Right forelimb (tissue), 1 donor: ENCODE data around the gene TDG.
A peak's percentile ranks its signal among the peaks of the same experiment; 100 is the strongest.
"Not testable (repeated sequence)": the region's sequence is repeated elsewhere in the genome, so short reads cannot be mapped to it uniquely, and the experiment has no call there.

Experiments used
- DNase-seq: peaks from one replicate; pipeline ENCODE4 v3.0.0-alpha.2; 2018

TDG gene

DNA sequence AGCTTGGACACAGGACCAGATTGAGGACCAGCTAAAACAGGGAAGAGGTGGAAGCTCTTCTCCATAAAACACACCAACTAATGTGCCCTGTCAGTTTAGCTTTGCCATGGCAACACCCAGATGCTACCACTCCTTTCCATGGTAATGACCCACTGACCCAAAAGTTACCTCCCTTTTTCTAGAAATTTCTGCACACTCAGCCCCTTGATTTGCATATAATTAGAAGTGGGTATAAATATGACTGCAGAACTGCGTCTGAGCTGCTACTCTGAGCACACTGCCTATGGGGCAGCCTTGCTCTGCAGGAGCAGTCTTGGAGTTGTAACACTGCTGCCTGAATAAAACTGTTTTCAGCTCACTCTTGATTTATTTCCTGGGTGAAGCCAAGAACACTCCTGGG lies 3.2 kb upstream of the TDG start:
- no peak for DNase-seq

DNA sequence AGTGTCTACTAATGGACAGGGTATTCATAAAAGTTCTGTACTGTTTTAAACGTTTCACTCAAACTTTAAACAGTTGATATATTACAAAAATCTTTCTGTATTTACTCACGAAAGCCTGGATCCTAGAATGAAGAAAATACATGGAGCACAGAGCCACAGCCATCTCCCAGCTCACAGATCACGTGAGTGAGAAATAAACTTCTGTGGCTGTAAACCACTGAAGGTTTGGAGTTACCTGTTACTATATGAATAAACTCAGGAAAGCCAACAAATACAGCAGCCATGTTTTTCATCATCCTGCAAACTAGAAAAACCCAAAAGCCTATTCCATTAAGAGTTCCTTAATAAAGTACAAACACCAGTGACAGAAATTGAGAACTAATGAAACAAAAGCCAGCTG lies 867 bp upstream of the TDG start:
- no peak for DNase-seq

DNA sequence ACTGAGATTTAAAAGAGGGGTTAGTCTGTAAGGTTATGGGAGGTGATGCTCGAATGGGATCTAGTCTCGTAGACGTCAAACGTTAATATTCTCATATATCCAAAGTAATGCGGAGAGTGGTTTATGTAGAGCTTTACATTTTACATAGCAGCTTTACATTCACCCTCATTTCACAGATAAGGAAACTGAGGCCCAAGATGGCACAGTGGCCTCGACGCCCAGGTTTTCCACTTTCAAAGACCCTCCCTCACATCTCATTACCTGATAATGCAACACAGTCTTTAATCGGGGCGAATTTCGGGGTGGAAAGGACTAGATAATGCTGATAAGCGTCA lies 450 bp upstream of the TDG start:
- no peak for DNase-seq

DNA sequence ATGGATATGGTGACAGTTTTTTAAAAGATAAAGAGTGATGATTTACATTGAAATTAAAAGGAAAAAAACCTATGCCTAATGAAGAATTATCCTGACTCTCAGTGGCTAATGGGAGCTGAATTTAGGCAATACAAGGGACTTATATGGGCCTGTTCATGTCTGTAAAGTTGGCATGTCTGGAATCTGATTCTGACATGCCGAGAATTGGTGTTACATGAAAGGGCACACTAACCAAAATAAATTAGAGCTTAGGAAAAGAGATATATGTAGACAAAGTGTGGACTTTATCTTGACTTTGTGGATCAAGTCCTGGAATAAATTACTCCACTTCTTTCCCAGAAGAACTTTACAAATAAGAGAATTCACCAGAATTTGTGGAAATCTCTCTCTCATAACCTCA lies 1.1 kb downstream of the TDG start:
- DNase-seq, result no peak

DNA sequence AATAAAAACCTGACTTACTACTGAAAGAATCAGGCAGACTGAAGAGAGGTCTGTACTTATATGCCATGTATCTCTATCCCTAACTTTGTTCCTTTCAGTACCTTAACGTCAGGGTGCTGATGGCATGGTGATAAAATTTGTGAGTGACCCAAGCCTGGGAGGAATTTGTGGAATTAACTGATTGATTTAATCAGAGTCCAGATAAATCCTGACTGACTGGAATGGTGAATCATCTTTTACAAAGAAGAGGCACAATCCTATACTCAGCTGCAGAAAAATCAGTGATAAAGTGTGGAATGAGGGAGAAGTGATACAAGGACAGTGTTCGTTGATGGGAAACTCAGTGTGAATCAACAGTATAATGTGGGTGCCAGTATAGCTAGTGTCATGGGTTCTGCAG lies 3.7 kb downstream of the TDG start:
- DNase-seq, result no peak

DNA sequence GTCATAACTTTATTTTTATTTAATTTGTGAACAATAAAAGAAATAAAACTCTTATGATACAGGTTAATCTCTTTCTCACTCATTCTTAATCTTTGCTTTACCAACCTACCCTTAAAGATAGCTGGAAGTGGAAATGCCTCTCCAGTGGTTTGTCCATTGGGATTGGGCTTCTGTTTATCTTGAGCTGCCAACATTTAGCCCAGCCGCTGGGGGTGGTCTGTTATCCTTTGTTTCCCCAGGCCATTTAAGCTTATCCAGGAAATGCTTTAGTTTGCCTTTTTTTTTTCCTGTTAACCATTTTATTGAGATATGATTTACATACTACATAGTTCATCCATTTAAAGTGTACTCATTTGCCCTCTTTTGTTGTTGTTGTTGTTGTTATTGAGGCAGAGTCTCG lies 8.2 kb downstream of the TDG start:
- DNase-seq, result no peak

DNA sequence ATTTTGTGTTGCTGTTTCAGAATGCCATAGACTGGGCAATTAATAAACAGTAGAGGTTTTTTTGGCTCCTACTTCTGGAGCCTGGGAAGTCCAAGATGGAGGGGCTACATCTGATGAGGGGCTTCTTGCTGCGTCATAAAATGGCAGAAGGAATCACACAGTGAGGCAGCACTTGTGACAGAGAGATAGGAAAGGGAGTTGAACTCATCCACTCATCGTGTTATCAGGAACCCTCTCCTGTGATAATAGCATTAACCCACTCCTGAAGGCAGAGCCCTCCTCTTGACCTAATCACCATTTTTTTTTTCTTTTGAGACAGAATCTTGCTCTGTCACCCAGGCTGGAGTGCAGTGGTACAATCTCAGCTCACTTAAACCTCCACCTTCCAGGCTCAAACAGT lies 9.7 kb downstream of the TDG start:
- DNase-seq, result no peak

DNA sequence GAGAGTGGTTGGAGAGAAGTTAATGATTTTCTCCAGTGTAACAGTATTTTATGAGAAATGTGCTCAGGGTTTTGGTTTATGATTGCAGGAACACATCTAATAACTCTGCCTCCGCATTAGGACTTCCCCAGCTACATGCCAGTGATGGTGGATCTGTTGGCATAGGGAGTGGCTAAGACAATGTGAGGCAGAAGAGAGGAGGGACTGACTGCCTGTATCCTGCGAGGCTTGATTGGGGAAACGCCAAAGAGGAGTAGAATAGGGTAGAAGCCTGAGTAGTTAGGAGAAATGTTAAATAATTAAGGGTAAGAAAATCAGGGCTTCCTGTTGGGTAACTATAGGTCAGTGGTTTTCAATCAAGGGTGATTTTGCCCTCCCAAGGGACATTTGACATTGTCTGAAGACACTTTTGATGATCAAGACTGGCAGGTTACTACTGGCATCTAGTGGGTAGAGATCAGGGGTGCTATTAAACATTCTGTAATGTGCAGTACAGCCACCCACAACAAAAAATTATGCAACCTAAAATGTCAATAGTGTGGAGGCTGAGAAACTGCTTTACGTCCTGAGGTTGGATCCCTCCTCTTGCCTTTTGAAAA lies 12.8 kb downstream of the TDG start:
- no peak for DNase-seq

DNA sequence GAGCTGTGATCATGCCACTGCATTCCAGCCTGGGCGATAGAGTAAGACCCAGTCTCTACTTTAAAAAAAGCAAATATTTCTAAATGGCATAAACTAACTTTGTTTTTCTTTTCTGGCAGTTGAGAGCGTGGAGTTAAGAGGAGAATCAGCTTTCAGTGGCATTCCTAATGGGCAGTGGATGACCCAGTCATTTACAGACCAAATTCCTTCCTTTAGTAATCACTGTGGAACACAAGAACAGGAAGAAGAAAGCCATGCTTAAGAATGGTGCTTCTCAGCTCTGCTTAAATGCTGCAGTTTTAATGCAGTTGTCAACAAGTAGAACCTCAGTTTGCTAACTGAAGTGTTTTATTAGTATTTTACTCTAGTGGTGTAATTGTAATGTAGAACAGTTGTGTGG lies 21.2 kb downstream of the TDG start:
- no peak for DNase-seq

DNA sequence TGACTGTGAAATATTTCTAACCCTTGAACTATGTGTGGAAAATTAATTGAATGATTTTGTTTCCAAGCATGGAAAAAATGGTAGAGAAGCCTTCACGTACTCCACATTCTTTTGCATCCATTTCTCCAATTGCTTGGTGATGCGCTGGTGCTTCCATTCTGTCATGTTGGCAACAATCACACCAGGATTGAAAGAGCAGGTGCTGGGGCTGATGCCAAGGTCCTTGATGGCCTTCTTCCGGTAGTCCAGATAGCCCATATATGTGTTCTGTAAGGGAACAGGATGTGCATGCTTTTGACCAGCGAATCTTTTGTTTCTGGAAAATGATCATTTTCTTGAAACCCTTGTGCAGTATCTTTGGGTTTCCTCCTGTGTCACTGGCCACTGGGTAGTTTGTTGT lies 28.6 kb downstream of the TDG start:
- no peak for DNase-seq

DNA sequence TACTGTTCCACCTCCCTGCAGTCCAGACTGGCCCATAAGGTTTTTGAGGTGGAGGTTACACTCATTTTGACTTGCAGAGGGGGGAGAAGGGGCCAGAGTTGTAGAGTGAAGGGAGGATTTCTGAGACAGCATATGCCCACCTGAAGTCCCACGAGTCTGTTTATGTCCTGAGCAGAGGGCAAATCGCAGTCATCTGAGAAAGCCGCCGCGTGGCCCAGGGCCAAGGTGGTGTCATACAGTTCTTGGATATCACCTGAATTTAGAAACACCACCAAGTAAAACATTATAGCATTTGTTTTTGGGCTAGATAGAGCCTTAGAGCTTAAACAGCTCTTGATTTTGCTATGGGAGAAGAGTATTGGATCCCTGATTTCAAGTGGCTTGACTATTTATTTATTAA lies 30.9 kb downstream of the TDG start:
- DNase-seq, result no peak

DNA sequence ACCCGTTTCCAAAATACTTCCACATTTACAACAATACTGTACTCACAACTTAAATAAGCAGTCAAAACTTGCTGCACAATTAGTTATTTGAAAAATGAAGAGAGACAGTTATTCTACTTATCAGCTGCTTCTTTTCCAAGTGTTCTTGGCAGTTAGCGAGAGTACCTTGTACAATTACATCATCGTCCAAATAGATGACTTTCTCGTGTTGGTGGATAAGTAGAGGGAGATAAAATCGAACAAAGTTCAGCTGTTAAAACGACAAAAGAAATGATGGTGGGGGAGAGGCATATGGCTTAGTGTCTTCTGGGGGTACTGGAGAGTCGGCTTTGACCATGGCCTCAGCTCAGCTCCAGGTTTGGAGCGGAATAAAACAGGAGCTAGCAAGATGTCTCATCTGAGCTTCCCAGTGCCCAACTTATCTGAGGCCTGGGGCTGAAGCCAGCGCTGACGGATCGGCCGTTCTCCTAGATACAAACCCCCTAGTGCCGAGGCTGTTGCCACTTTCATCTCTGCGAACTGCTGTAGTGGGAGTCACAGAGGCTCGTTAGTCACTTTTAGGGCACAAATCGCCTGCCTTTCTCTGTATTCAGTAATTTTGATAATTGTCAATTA lies 31.7 kb downstream of the TDG start:
- no peak for DNase-seq

DNA sequence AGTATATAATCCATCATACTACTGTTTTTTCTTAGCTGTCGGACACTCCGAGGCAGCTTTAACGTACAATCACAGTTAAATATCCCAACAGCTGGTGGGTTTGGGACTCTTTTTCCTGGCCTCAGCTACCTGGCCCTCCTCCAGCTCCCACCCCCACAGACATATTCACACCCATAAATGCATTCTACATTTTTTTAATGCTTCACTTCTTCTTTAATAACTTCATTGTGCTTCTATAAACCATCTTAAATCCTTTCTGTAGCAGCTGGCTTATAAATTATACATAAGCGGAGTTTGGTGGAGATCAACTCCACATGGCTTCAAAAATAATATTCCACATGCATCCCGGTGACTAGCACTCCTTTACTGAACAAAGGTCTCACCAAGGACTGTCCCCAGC lies 33.3 kb downstream of the TDG start:
- DNase-seq, result peak; percentile 61

DNA sequence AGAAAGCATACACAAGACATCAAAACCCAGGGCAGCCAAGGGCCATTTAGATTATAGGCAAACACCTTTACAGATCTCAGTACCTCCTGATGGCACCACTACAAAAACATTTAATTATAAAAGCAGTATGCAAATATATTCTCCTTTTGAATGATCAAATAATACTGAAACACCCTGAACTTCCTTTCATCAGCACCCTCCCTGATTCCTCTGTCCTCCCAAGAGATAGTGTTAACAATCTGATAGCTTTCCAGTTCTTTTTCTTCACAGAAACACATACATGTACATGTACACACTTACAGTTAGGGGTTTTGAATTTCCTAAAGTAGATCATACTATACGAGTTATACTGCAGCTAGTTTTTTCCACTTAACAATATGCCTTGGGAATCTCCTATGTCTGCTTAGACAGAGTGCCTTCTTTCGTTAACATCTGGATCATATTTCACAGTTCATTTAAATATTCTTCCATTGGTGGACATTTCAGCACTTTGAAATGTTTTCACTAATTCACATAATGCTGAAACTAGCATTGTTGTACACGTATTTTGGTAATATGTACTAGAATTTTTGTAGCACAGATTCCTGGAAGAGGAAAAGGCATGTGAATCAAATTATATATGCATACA lies 35.2 kb downstream of the TDG start:
- DNase-seq, result no peak

DNA sequence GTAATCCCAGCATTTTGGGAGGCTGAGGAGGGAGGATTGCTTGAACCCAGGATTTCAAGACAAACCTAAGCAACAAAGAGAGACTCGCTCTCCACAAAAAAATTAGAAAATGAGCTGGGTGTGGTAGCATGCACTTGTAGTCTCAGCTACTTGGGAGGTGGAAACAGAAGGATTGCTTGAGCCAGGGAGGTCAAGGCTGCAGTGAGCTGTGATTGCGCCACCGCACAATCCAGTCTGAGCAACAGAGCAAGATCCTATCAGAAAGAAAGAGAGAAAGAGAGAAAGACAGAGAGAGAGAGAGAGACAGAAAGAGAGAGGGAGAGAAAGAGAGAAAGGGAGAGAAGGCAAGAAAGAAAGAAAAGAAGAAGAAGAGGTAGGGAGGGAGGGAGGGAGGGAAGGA lies 37.0 kb downstream of the TDG start:
- DNase-seq, result no peak

DNA sequence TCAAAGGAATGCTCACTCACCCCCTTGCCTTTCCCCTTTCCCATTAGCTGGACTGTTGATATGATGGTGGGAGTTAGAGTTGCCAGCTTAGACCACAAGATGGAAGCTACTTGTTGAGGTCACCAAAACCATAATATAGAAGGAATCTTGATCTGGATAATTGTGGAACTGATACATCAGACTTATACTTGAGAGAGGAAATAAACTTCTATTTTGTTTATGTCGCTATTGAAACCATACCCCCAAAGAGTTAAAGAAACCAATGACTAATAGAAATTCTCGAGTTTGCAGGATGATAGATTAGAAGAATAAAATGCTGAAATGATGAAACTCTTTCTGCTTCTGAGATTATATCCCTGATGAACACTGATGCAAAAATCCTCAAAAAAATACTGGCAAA lies 37.9 kb downstream of the TDG start:
- no peak for DNase-seq

DNA sequence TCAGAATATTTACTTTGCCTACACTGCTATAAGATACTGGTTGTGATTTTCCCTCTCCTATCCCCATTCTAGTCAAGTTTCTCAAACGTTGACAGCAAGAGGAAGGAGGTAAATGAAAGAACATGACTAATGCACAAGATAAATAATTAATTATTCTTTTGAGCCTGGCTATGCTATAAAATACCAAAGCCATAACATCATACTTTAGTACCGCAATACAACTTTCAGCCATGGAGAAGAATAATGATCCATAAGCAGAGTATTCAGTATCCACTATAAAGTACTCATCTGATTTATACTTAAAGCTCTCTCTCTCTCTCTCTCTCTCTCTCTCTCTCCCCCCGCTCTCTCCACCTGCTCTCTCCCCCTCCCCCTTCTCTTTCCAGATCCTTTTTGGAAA lies 41.3 kb downstream of the TDG start:
- no peak for DNase-seq

DNA sequence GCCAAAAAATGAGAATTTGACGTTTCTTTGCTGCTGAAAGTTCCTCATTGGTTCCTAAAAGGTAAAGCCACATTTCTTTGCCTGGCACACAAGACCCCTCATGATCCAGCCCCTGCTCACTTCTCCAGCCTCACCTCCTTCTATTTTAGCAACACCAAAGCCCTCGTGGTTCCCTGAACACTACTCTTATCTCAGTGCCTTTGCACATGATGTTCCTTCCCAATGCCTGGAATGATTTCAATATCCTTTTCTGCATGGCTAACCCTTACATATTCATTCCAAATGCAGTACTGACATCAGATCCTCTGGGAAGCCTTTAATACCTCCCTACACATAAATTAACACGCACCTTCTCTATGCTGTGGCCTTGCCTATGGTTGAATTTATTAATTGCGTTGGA lies 44.4 kb downstream of the TDG start:
- no peak for DNase-seq

DNA sequence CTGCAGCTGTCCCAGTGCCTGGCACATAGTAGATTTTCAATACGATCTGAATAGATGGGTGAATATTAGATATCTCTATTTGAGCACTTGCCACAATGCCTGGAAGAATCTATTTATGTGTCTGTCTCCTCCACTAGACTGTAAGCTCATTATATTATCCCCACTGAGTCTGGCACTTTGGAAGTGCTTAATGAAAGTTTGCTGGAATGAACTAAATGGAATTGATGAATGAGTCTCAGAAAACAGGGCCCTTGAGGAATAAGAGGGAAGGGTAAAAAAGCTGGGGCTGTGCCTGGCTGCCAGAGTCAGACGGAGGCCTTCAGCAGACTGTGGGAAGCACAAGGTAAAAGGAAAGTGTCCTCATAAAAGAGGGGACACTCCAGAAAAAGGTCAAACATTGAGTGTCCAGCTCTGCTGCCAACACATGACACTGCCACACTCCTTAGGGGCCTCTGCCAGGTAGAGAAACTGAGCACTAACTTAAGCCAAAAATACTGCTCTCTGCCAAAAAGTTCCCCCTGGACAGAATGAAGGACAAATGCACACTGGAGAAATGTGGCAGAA lies 45.0 kb downstream of the TDG start:
- no peak for DNase-seq

DNA sequence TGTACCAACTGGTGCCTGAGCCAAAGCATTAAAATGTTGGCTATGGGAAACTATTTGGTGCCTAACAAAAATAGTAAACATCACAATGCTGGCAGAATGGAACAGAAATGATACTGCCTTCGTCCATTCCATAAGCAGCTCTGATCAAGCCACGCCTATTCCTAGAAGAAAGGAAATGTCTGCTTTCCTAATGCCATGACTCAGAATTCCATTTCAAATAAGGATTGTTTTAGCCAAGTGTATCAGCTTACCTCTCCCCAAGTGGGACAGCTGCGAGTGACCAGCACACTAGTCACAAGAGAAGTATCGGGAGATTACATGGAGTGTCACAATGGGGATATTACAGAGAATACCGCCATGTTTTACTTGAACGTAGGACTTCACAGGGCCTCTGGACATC lies 45.6 kb downstream of the TDG start:
- DNase-seq, result no peak

DNA sequence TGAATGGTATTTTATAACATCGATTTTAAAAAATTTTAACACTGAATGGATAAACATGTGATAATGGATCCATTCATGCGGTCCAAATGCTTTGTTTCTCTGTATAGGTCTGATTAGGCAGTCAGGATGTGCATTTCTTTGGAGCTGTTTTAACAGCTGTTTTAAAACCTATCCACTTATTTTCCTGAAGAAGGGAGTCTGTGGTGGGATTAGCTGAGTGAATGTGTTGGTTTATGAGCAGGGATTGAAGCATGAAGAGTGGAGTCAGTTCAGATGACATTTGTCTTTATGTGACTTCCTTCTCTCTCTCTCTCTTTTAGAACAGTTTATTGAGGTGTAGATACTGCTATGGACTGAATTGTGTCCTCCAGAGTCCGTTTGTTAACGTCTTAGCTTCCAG lies 46.7 kb downstream of the TDG start:
- no peak for DNase-seq

DNA sequence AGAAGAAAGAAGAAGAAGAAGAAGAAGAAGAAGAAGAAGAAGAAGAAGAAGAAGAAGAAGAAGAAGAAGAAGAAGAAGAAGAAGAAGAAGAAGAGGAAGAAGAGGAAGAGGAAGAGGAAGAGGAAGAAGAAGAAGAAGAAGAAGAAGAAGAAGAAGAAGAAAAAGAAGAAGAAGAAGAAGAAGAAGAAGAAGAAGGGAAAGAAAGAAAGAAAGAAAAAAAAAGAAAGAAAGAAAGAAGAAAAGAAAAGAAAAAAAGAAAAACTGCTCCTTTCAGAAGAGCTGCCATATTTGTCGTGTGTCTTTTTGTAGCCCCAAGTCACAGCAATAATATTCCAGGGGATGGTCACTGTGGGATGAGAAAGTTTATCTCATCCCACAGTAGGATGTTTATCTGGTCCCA lies 56.2 kb downstream of the TDG start:
- not testable (repeated sequence) for DNase-seq

DNA sequence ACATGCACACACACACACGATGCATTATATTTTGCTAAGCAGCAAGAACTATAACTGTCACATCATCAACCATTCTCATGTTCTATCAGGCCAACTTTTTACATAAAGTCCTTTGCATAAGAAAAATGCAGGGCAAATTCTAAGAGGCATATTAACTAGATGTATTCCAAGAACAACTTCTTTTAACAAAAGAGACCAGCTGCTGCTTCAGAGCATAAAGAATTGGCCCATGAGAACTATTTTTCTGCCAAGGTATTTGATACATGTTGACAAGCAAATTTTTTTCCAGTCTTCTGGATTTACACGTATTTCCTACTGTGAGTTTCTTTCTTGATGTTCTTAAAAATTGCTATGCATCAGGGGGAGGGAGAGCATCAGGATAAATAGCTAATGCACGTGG lies 57.1 kb downstream of the TDG start:
- no peak for DNase-seq

DNA sequence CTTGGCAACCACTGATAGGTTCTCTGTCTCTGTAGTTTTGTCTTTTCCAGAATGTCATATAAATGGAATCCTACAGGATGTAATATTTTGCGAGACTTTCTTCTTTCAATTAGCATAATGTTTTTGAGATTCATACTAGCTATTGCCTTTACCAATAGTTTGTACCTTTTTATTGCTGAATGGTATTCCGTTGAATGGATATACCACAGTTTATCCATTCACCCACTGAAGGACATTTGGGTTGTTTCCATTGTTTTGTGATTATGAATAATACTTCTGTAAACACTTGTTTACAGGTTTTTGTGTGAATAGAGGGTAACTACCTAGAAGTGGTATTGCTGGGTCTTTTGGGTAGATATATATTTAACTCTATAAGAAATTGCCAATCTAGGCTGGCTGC lies 58.0 kb downstream of the TDG start:
- DNase-seq, result no peak

DNA sequence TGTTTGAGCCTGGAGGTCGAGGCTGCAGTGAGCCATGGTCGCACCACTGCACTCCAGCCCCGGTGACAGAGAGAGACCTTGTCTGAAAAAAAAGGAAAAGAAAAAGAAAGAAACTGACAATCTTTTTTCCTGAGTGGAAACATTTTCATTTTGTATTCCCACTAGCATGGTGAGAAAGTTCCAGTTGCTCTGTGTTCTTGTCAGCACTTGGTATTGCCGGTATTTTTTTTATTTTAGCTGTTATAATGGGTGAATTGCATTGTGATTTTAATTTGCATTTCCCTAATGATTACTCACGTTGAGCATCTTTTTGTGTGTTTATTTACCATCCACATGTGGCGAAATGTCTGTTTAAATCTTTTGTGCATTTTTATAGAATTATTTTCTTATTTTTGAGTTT lies 58.7 kb downstream of the TDG start:
- no peak for DNase-seq
